Erythroblast (primary cell): ENCODE measurements around the gene ACTN1.

ENCODE experiments used
- GATA1 ChIP-seq: IDR thresholded peaks from 2 replicates; pipeline ENCODE4 v1.6.1; 2011; ENCODE audit warnings: low read depth, mild to moderate bottlenecking, control low read depth, low read length, moderate library complexity
- POLR2A ChIP-seq: IDR thresholded peaks from 2 replicates; pipeline ENCODE4 v1.6.1; 2011; ENCODE audit warnings: mild to moderate bottlenecking, low read length

DNA sequence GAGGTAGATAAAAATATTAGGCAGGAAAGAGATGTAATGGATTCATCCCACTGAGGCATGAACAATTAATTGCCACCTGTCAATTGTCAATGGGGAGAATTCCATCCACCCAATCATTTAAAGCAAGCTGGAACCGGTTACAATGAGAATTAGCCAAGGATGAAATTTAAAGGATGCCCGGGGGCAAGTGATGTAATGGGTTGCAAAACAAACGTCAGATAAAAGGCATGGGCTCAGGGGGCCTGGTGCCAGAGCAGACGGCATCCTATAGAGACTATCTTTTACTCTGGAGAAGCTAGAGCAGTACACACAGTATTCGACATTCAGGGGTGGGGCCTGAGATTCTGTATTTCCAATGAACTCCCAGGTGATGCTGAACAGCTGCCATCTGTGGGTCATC is 105.7 kb downstream of the ACTN1 start:
- TF ChIP-seq POLR2A (no peak), GATA1 (no peak)
